Thymus (tissue), 11 donors: ENCODE results near the gene EVI5L. TPM values are rescaled to one million over a fixed set of nuclear protein-coding genes. Genes with fewer than 3 reads are reported as not detected.

Source experiments
- DNase-seq, 9 donors: peaks; one replicate each; pipeline ENCODE4 v3.0.0-alpha.2; 2013; ENCODE audit warnings: low spot score in 9 of 9, low read depth in 6 of 9, missing footprints in 1 of 9
- H3K27ac ChIP-seq, 2 donors: one replicate each; pipeline ENCODE4 v1.5.1; 2013; ENCODE audit warnings: control low read depth in 1 of 2, low read depth in 1 of 2, low read length in 1 of 2, mild to moderate bottlenecking in 1 of 2, moderate library complexity in 1 of 2
- H3K27me3 ChIP-seq, 2 donors: one replicate each; pipeline ENCODE4 v1.5.1; 2013; ENCODE audit warnings: low read length in 1 of 2; ENCODE audit not compliant: control insufficient read depth in 2 of 2, insufficient read depth in 1 of 2
- H3K36me3 ChIP-seq, 2 donors: one replicate each; pipeline ENCODE4 v1.5.1; 2013; ENCODE audit warnings: low read length in 1 of 2, mild to moderate bottlenecking in 1 of 2, moderate library complexity in 1 of 2; ENCODE audit not compliant: control insufficient read depth in 2 of 2, insufficient read depth in 2 of 2
- H3K4me1 ChIP-seq, 2 donors: one replicate each; pipeline ENCODE4 v1.5.1; 2013; ENCODE audit warnings: low read length in 2 of 2; ENCODE audit not compliant: control insufficient read depth in 2 of 2, insufficient read depth in 2 of 2
- H3K4me3 ChIP-seq, 2 donors: one replicate each; pipeline ENCODE4 v1.5.1; 2013; ENCODE audit warnings: low read length in 2 of 2, control low read depth in 1 of 2, mild to moderate bottlenecking in 1 of 2
- H3K9me3 ChIP-seq, 2 donors: one replicate each; pipeline ENCODE4 v1.5.1; 2013; ENCODE audit warnings: low read length in 1 of 2, mild to moderate bottlenecking in 1 of 2; ENCODE audit not compliant: control insufficient read depth in 2 of 2, insufficient read depth in 1 of 2
- WGBS: extraction: QIAGEN DNeasy Blood & Tissue Kit; methylation state at CpG from one replicate; pipeline ENCODE4 v1.1.7; 2013; 5-methylcytosine and 5-hydroxymethylcytosine counted together
- polyA plus RNA-seq: library from polyadenylated mRNA; stranded (reverse); fragments of 200-250 nt; gene quantifications from one replicate; pipeline ENCODE4 v1.2.3, GENCODE V29; 2013
- total RNA-seq: library from RNA; stranded (reverse); fragments of 120-200 nt; gene quantifications from one replicate; pipeline ENCODE4 v1.2.4, GENCODE V29; 2013
- donor health status: healthy.

EVI5L gene
- total and polyA plus RNA-seq, 2 donors: 4.9 to 7.6 TPM

DNA sequence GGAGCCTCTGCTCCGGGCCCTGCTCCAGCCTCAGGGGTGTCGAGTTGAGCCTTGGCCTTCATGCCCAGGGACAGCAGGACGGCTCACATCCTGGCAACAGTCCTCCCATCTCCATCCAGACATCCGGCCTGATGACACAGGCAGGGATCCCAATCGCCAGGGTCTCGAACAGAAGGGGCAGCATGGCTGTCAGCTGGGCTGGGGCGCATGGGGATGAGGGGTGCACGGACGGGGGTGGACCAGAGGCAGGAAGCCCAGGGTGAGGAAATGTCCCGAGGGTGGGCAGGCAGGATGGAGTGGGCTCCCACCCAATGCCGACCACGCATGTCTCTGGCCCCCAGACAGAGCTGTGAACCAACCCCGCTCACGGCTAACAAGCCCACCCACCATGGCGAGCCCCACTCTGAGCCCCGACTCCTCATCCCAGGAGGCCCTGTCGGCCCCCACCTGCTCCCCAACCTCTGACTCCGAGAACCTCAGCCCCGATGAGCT, 16.2 kb downstream of the EVI5L start:
- no peak for DNase-seq
- Histone ChIP-seq H3K27ac (no peak overlapping the region), H3K27me3 (no peaks in the 10 kb centered on the region), H3K36me3 (no peaks in the 10 kb centered on the region), H3K9me3 (peaks cover 0 to 5% of the 10 kb centered on the region in 2 donors), H3K4me3 (no peak overlapping the region), H3K4me1 (no peaks in the 10 kb centered on the region)
- WGBS: 96% methylated on average over 19 of the region's 19 CpGs

DNA sequence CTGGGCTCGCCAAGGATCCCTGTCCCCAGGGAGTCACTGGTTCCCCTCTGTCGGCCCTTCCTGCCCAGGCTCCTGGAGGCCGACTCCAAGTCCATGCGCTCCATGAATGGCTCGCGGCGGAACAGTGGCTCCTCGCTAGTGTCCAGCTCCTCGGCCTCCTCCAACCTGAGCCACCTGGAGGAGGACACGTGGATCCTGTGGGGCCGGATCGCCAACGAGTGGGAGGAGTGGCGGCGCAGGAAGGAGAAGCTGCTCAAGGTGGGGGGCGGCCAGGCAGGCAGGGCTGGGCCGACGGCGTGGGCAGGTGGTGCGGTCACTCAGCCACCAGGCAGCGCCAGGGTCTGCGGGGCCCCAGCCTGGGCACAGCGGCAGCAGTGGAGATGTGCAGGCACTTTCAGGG, 17.6 kb downstream of the EVI5L start:
- Histone ChIP-seq H3K27me3 (no peaks in the 10 kb centered on the region), H3K9me3 (no peaks in the 10 kb centered on the region), H3K4me3 (no peak overlapping the region), H3K27ac (no peak overlapping the region), H3K36me3 (no peaks in the 10 kb centered on the region), H3K4me1 (no peaks in the 10 kb centered on the region)
- 95% methylated on average over 23 of the region's 23 CpGs for WGBS
- DNase-seq: no peak

DNA sequence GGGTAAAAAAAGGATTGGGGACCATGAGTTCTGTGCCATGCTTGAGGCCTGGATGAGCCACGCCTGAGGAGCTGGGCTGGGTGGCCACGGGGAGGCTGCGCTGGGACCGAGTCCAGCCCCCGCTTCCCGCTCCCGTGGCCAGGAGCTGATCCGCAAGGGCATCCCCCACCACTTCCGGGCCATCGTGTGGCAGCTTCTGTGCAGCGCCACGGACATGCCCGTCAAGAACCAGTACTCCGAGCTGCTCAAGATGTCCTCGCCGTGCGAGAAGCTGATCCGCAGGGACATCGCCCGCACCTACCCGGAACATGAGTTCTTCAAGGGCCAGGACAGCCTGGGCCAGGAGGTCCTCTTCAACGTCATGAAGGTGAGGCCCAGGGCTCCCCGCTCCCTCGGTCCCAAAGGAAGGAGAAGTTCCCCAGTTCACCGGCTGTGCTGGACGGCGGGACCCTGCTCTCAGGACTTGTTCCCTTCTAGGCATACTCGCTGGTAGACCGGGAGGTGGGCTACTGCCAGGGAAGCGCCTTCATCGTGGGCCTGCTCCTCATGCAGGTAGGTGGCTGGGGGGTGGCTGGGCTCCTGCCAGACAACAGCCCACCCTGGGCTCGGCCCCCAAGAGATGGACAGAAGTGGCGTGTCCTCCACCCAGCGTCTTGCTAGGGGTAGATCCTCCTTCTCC, 18.9 kb downstream of the EVI5L start:
- H3K27me3 ChIP-seq: peaks cover 0 to 6% of the 10 kb centered on the region in 2 donors
- DNase-seq: no peak
- no peaks in the 10 kb centered on the region for H3K9me3 ChIP-seq
- H3K4me3 ChIP-seq: no peak overlapping the region
- H3K4me1 ChIP-seq: peaks cover 4 to 8% of the 10 kb centered on the region in 2 donors
- 97% methylated on average over 34 of the region's 34 CpGs for whole genome bisulfite sequencing
- no peaks in the 10 kb centered on the region for H3K36me3 ChIP-seq
- H3K27ac ChIP-seq: no peak overlapping the region

DNA sequence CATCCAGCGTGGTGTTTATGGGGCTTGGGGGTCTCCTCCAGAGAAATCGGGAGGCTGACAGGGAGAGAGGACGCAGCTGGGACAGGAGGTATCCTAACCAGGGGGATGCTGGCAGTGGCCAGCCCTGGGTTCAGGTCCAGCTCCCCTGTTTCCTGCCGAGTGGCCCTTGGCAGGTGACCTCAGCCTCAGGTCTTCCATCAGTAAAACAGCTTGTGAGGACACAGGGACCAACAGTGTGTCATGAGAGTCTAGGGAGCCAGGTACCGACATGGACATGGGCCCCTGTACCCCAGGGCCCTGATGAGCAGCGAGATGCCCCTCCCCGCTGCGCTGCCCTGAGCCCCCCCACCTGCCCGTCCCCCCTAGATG, 19.6 kb downstream of the EVI5L start:
- no peak for DNase-seq
- Histone ChIP-seq H3K4me1 (peaks cover 4 to 8% of the 10 kb centered on the region in 2 donors), H3K9me3 (no peaks in the 10 kb centered on the region), H3K36me3 (no peaks in the 10 kb centered on the region), H3K27me3 (peaks cover 0 to 6% of the 10 kb centered on the region in 2 donors), H3K4me3 (no peak overlapping the region), H3K27ac (no peak overlapping the region)
- WGBS: 97% methylated on average over 9 of the region's 9 CpGs

DNA sequence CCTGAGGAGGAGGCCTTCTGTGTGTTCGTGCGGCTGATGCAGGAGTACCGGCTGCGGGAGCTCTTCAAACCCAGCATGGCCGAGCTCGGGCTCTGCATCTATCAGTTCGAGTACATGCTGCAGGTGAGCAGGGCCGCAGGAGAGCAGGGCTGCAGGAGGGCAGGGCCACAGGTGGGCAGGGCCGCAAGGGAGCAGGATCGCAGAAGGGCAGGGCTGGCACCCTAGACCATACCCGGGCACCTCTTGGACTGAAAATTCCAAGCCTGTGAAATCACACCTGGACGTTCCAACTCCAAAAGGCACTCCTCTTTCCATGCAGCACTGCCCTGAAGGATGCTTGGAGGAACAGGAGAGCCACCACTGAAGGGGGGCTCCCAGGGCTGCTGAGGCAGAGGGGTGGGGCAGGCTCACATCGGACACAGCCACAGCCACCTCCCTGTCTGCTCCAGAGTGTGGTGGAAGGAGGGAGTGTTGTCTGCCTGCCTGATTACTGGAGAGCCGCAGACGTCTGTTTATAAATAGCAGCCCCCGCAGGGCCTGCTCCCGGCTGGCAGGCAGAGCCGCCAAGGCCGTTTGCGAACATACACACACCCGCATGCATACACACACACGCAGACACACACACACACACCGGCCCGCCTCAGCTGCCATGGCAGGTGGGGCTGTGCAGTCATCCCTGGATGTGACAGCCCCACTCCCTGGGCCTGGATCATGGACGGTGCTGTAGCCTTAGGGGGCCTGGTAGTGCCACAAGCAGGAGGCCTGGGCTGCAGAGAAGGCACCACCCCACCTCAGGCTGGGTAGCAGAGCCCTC, 20.2 kb downstream of the EVI5L start:
- 97% methylated on average over 25 of the region's 25 CpGs for WGBS
- Histone ChIP-seq H3K4me3 (no peak overlapping the region), H3K4me1 (peaks cover 4 to 8% of the 10 kb centered on the region in 2 donors), H3K27me3 (peaks cover 0 to 6% of the 10 kb centered on the region in 2 donors), H3K27ac (no peak overlapping the region), H3K36me3 (no peaks in the 10 kb centered on the region), H3K9me3 (no peaks in the 10 kb centered on the region)
- DNase-seq: no peak

DNA sequence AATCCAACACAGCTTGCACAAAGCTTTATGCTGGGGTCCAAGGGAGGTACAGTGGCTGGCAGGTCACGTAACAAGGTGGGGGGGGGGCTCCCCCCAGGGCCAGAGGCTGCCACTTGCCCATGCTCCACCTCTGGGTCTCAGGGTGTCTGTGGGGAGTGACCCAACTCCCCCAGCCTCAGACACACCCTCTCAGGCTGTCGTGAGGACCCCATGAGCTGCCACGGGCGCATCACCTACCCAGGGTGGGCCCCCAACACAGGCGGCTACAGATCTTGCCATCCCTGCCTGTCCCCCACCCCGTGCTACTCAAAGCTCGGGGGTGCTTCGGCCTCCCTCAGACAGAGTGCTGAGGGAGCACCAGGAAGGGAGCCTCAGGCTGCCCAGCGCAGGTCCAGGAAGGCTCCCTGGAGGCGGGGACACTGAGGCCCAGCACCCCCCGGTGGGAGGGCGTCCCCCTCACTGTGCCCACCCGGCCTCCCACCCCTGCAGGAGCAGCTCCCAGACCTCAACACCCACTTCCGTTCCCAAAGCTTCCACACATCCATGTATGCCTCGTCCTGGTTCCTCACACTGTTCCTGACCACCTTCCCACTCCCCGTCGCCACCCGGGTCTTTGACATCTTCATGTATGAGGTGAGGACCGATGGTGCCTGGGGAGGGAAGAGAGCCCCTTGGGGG, 21.1 kb downstream of the EVI5L start:
- peaks cover 0 to 4% of the 10 kb centered on the region in 2 donors for H3K36me3 ChIP-seq
- no peak overlapping the region for H3K4me3 ChIP-seq
- H3K27ac ChIP-seq: no peak overlapping the region
- peaks cover 4 to 8% of the 10 kb centered on the region in 2 donors for H3K4me1 ChIP-seq
- DNase-seq: no peak
- no peaks in the 10 kb centered on the region for H3K9me3 ChIP-seq
- H3K27me3 ChIP-seq: peaks cover 0 to 6% of the 10 kb centered on the region in 2 donors
- WGBS: 96% methylated on average over 19 of the region's 19 CpGs

DNA sequence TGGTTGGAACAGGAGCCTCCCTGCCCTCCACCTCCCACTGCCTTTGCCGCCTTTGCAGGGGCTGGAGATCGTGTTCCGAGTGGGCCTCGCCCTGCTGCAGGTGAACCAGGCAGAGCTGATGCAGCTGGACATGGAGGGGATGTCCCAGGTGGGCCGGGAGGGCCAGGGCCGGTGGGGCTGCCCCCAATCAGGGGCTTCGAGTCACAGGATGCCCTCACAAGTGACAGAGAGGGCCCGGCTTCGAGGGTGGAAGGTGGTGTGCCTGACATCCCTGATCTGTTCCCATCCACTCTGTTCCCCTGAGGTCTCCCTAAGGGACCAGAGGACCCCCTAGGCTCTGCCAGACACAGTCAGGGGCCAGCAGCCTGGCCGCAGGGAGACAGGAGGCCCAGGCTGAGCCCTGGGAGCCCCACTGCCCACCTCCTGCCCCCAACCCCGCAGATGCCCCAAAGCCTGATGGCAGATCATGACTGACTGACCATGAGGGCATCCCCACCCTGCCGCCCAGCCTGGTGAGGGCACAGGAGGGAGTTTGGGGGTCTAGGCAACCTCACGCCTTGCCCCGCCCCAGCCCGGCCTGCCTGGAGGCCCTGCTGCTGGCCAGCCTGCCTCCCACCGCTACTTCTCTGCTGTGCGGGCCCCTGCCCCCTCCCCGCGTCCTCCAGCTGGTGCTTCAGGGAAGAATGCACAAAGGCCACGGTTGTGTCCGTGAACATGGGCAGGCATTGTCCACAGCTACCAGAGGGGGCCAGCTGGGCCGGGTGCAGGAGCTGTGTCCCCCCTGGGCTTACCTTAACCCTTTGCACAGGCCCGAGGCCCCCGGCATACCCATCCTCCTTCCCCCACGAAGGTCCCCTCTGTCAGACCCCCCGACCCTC, 21.8 kb downstream of the EVI5L start:
- no peak overlapping the region for H3K4me3 ChIP-seq
- DNase-seq: no peak
- peaks cover 0 to 4% of the 10 kb centered on the region in 2 donors for H3K36me3 ChIP-seq
- 96% methylated on average over 26 of the region's 26 CpGs for WGBS
- no peak overlapping the region for H3K27ac ChIP-seq
- H3K4me1 ChIP-seq: peaks cover 4 to 8% of the 10 kb centered on the region in 2 donors
- H3K27me3 ChIP-seq: peaks cover 0 to 11% of the 10 kb centered on the region in 2 donors
- H3K9me3 ChIP-seq: no peaks in the 10 kb centered on the region

DNA sequence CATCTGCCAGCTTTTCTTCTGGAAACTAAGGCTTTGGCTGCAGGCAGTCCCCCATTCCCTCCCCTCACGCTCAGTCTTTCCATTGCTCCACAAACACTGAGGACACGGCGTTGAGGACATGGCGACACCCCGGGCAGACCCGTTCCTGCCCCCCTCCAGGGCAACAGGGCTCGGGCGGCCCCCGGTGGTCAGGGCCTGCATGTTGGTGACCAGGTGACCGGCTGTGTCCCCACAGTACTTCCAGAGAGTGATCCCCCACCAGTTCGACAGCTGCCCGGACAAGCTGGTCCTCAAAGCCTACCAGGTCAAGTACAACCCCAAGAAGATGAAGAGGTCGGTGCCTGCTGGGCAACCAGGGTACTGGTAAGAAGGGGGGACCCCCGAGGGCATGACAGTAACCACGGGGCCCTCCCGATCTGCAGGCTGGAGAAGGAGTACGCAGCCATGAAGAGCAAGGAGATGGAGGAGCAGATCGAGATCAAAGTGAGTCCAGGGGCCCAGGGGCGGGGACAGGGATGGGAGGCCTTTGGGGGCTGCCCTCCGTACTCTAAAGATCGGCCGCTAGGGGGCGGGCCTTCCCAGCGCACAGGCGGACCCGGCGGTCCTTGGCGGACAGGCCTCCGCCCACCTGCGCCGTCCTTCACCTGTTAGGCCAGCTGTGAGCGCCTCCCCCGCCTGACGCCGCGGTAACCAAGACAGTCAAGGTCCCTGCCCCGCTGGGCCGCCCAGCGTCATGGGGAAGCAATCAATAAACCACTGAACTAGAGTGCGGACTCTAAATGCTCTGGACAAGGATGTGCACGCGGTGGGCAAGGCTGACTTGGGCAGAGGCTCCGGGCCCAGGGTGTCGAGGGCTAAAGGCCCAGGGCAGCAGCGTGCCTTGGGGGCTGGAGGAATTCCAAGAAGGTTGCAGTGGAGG, 23.1 kb downstream of the EVI5L start:
- Histone ChIP-seq H3K4me3 (no peak overlapping the region), H3K27ac (no peak overlapping the region), H3K27me3 (peaks cover 0 to 22% of the 10 kb centered on the region in 2 donors), H3K9me3 (no peaks in the 10 kb centered on the region), H3K36me3 (peaks cover 0 to 4% of the 10 kb centered on the region in 2 donors), H3K4me1 (peaks cover 6 to 17% of the 10 kb centered on the region in 2 donors)
- DNase-seq: peak in 4 of 9 donors; percentile 48 to 68 (median 64)
- WGBS: 37% methylated on average over 45 of the region's 45 CpGs
